Measurements from ENCODE around the gene TM9SF3. TPM values are rescaled to one million over a fixed set of nuclear protein-coding genes. Genes with fewer than 3 reads are reported as not detected.

TM9SF3 gene
- total and polyA plus RNA-seq, 2 experiments from 2014 or later = 47.4 to 62.8 TPM

GRCh38 chr10:96588060-96588554, 1.3 kb upstream of the TM9SF3 start:
- no peaks in the 10 kb centered on the region for H3K9me3 ChIP-seq (ENCODE audit: low read depth)
- no peaks in the 10 kb centered on the region for H3K27me3 ChIP-seq
- peaks cover 21% of the 10 kb centered on the region for H3K4me1 ChIP-seq (ENCODE audit: low read depth)
- no peaks in the 10 kb centered on the region for H3K36me3 ChIP-seq
- peak overlapping the region; percentile 99 for H3K27ac ChIP-seq
- peak overlapping the region; percentile 62 for H3K4me3 ChIP-seq
- TF ChIP-seq, protein P1, sequence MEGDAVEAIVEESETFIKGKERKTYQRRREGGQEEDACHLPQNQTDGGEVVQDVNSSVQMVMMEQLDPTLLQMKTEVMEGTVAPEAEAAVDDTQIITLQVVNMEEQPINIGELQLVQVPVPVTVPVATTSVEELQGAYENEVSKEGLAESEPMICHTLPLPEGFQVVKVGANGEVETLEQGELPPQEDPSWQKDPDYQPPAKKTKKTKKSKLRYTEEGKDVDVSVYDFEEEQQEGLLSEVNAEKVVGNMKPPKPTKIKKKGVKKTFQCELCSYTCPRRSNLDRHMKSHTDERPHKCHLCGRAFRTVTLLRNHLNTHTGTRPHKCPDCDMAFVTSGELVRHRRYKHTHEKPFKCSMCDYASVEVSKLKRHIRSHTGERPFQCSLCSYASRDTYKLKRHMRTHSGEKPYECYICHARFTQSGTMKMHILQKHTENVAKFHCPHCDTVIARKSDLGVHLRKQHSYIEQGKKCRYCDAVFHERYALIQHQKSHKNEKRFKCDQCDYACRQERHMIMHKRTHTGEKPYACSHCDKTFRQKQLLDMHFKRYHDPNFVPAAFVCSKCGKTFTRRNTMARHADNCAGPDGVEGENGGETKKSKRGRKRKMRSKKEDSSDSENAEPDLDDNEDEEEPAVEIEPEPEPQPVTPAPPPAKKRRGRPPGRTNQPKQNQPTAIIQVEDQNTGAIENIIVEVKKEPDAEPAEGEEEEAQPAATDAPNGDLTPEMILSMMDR (IDR thresholded peaks at IDR 0.05; ENCODE audit: low read depth, low read length) = no peak
- no peak for DNase-seq (ENCODE audit: low read depth in 1 of 2, low spot score in 1 of 2)

- Histone ChIP-seq H3K27me3 (no peaks in the 10 kb centered on the region), H3K4me3 (peak overlapping the region; percentile 62), H3K9me3 (ENCODE audit: low read depth) (no peaks in the 10 kb centered on the region), H3K36me3 (no peaks in the 10 kb centered on the region), H3K4me1 (ENCODE audit: low read depth) (peaks cover 21% of the 10 kb centered on the region), H3K27ac (peak overlapping the region; percentile 99)
- DNase-seq (ENCODE audit: low read depth in 1 of 2, low spot score in 1 of 2) = peak in 1 of 2 donors; percentile 86
- TF ChIP-seq, protein P1 (IDR thresholded peaks at IDR 0.05; ENCODE audit: low read depth, low read length) = no peak
Measured at GRCh38 chr10:96587264-96588059, 650 bp upstream of the TM9SF3 start.

- no peaks in the 10 kb centered on the region for H3K36me3 ChIP-seq
- no peaks in the 10 kb centered on the region for H3K9me3 ChIP-seq (ENCODE audit: low read depth)
- H3K27me3 ChIP-seq = no peaks in the 10 kb centered on the region
- H3K4me3 ChIP-seq = peak overlapping the region; percentile 62
- TF ChIP-seq, protein P1 (IDR thresholded peaks at IDR 0.05; ENCODE audit: low read depth, low read length) = no peak
- DNase-seq (ENCODE audit: low read depth in 1 of 2, low spot score in 1 of 2) = peak in 1 of 2 donors; percentile 14
- peak overlapping the region; percentile 99 for H3K27ac ChIP-seq
- peaks cover 25% of the 10 kb centered on the region for H3K4me1 ChIP-seq (ENCODE audit: low read depth)
Measured at GRCh38 chr10:96585736-96586418, 935 bp downstream of the TM9SF3 start.

DNA sequence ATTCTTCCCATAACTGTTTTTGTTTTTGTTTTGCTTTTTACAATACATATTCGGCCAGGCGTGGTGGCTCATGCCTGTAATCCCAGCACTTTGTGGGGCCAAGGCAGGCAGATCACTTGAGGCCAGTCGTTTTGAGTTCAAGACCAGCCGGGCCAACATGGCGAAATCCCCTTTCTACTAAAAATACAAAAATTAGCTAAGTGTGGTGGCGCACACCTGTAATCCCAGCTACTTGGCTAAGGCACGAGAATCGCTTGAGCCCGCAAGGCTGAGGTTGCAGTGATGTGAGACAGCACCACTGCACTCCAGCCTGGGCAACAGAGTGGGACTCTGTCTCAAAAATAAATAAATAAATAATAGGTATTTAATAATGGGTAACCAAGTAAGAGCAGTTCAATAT, 2.3 kb downstream of the TM9SF3 start:
- Histone ChIP-seq H3K27ac (no peak overlapping the region), H3K4me1 (ENCODE audit: low read depth) (peaks cover 27% of the 10 kb centered on the region)
- no peak for DNase-seq (ENCODE audit: low read depth in 1 of 2, low spot score in 1 of 2)

GRCh38 chr10:96584035-96584434, 2.8 kb downstream of the TM9SF3 start:
- TF ChIP-seq, protein P1 (IDR thresholded peaks at IDR 0.05; ENCODE audit: low read depth, low read length) = no peak
- Histone ChIP-seq H3K4me3 (no peak overlapping the region), H3K36me3 (no peaks in the 10 kb centered on the region), H3K9me3 (ENCODE audit: low read depth) (no peaks in the 10 kb centered on the region), H3K27me3 (no peaks in the 10 kb centered on the region), H3K27ac (no peak overlapping the region), H3K4me1 (ENCODE audit: low read depth) (peaks cover 27% of the 10 kb centered on the region)
- no peak for DNase-seq (ENCODE audit: low read depth in 1 of 2, low spot score in 1 of 2)

More for the DNA sequence above, 2.3 kb downstream of the TM9SF3 start:
- TF ChIP-seq, protein P1 (IDR thresholded peaks at IDR 0.05; ENCODE audit: low read depth, low read length) = no peak
- no peaks in the 10 kb centered on the region for H3K27me3 ChIP-seq
- no peak overlapping the region for H3K4me3 ChIP-seq
- H3K36me3 ChIP-seq = no peaks in the 10 kb centered on the region
- no peaks in the 10 kb centered on the region for H3K9me3 ChIP-seq (ENCODE audit: low read depth)
